Tibial nerve (tissue), 4 donors: ENCODE results near the gene BTG1.

Source experiments
- EP300 ChIP-seq, 2 donors: sonication (generic); formaldehyde crosslinking; IDR thresholded peaks; one replicate each; pipeline ENCODE4 v1.6.1; 2017; ENCODE audit warnings: antibody characterized with exemption in 2 of 2, mild to moderate bottlenecking in 1 of 2
- POLR2A ChIP-seq, 2 donors: fragments of 450-650 bp; IDR thresholded peaks; one replicate each; pipeline ENCODE4 v1.6.1; 2017; ENCODE audit warnings: antibody characterized with exemption in 2 of 2, mild to moderate bottlenecking in 2 of 2, moderate library complexity in 2 of 2
- TF ChIP-seq, protein P1 (sequence below), 5 experiments: fragments of 200-600 bp in 3 of 5; fragments of 450-650 bp in 2 of 5; sonication (generic) in 3 of 5; IDR thresholded peaks; one replicate each; pipeline ENCODE4 v1.5.1; 2016 to 2019; ENCODE audit warnings: antibody characterized with exemption in 5 of 5, mild to moderate bottlenecking in 3 of 5, moderate library complexity in 2 of 5

DNA sequence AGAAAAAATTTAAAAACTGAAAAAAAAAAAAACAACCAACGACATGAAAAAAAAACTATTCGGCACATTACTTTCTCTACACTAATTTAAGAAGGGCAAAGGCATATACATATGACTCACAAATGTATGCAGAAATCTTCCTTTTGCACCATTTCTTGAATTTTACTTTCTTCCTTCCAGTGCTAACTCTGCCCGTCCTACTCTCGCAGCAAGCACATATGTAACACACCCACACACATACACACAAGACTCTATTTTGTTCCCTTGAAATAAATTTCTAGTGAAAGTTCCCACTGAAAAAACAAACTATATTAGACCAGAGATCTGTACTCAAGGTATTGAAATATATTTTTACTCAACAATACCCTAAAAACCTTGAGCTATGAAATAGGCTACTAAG lies 14.6 kb downstream of the BTG1 start:
- TF ChIP-seq, protein P1, sequence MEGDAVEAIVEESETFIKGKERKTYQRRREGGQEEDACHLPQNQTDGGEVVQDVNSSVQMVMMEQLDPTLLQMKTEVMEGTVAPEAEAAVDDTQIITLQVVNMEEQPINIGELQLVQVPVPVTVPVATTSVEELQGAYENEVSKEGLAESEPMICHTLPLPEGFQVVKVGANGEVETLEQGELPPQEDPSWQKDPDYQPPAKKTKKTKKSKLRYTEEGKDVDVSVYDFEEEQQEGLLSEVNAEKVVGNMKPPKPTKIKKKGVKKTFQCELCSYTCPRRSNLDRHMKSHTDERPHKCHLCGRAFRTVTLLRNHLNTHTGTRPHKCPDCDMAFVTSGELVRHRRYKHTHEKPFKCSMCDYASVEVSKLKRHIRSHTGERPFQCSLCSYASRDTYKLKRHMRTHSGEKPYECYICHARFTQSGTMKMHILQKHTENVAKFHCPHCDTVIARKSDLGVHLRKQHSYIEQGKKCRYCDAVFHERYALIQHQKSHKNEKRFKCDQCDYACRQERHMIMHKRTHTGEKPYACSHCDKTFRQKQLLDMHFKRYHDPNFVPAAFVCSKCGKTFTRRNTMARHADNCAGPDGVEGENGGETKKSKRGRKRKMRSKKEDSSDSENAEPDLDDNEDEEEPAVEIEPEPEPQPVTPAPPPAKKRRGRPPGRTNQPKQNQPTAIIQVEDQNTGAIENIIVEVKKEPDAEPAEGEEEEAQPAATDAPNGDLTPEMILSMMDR (IDR thresholded peaks at IDR 0.05): no peak
- TF ChIP-seq POLR2A (IDR thresholded peaks at IDR 0.05): no peak
- TF ChIP-seq EP300 (IDR thresholded peaks at IDR 0.05): peak in 1 of 2 donors; percentile 7
